ENCODE measurements around the gene DUSP14. TPM values are rescaled to one million over a fixed set of nuclear protein-coding genes. Genes with fewer than 3 reads are reported as not detected.
A peak's percentile ranks its signal among the peaks of the same experiment; 100 is the strongest.

DUSP14 gene
- total RNA-seq, 1 donor from 2014 or later: 21.5 TPM

GRCh38 chr17:37519251-37519985 lies 29.7 kb downstream of the DUSP14 start:
- Mint-ChIP-seq H3K36me3 (ENCODE audit: low read depth) (peaks cover 19% of the 10 kb centered on the region), H3K9me3 (no peaks in the 10 kb centered on the region), H3K4me1 (peaks cover 12% of the 10 kb centered on the region), H3K27me3 (ENCODE audit: low read depth) (no peaks in the 10 kb centered on the region), H3K4me3 (no peak overlapping the region), H3K27ac (ENCODE audit: unreplicated experiment) (no peak overlapping the region)
- no peak for DNase-seq (ENCODE audit: low read depth, low spot score)
- TF ChIP-seq, protein P1, sequence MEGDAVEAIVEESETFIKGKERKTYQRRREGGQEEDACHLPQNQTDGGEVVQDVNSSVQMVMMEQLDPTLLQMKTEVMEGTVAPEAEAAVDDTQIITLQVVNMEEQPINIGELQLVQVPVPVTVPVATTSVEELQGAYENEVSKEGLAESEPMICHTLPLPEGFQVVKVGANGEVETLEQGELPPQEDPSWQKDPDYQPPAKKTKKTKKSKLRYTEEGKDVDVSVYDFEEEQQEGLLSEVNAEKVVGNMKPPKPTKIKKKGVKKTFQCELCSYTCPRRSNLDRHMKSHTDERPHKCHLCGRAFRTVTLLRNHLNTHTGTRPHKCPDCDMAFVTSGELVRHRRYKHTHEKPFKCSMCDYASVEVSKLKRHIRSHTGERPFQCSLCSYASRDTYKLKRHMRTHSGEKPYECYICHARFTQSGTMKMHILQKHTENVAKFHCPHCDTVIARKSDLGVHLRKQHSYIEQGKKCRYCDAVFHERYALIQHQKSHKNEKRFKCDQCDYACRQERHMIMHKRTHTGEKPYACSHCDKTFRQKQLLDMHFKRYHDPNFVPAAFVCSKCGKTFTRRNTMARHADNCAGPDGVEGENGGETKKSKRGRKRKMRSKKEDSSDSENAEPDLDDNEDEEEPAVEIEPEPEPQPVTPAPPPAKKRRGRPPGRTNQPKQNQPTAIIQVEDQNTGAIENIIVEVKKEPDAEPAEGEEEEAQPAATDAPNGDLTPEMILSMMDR (conservative IDR thresholded peaks at IDR 0.05): no peak

DNA sequence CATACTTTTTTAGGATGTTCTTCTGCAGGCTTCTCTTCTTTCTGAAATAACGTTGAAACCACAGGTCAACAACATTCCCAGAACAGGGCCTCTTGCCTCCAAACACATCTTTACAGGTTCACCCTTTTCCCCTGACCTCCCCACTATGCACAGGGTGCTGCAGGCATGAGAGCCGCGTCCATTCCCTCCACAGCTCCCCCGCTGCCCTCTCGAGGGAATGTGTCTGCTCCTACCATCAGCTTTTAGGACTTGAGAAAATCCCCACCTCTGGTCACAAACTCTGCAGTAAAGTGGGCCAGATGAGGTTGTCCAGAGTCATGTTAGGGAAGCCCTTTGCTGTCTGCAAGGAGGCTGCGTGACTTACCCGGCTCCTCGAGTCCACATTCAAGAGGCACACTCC lies 30.5 kb downstream of the DUSP14 start:
- H3K9me3 Mint-ChIP-seq: no peaks in the 10 kb centered on the region
- TF ChIP-seq, protein P1 (conservative IDR thresholded peaks at IDR 0.05): no peak
- no peaks in the 10 kb centered on the region for H3K27me3 Mint-ChIP-seq (ENCODE audit: low read depth)
- DNase-seq (ENCODE audit: low read depth, low spot score): no peak
- peak overlapping the region; percentile 57 for H3K27ac Mint-ChIP-seq (ENCODE audit: unreplicated experiment)
- no peak overlapping the region for H3K4me3 Mint-ChIP-seq
- H3K4me1 Mint-ChIP-seq: peaks cover 12% of the 10 kb centered on the region
- peaks cover 19% of the 10 kb centered on the region for H3K36me3 Mint-ChIP-seq (ENCODE audit: low read depth)

DNA sequence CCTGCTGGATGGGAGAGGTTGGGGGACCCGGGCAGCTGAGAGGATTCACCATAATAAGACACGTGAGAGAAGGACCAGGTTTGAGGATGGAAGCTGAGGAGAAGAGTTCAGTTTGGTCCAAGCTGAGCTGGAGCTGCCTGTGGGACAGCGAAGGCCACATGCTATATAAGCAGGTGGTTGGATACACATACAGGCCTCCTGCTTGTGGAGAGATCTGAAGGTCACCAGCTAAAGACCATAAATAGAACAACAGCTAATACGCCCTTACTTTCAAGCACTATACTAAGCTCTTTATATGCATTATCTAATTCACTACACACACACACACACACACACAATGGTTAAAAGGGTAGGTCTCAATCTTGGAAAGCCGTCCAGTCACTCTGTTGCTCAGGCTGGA lies 32.1 kb downstream of the DUSP14 start:
- no peaks in the 10 kb centered on the region for H3K27me3 Mint-ChIP-seq (ENCODE audit: low read depth)
- peaks cover 17% of the 10 kb centered on the region for H3K36me3 Mint-ChIP-seq (ENCODE audit: low read depth)
- TF ChIP-seq, protein P1 (conservative IDR thresholded peaks at IDR 0.05): no peak
- no peak overlapping the region for H3K4me3 Mint-ChIP-seq
- H3K27ac Mint-ChIP-seq (ENCODE audit: unreplicated experiment): peak overlapping the region; percentile 95
- H3K9me3 Mint-ChIP-seq: no peaks in the 10 kb centered on the region
- H3K4me1 Mint-ChIP-seq: no peaks in the 10 kb centered on the region
- no peak for DNase-seq (ENCODE audit: low read depth, low spot score)

DNA sequence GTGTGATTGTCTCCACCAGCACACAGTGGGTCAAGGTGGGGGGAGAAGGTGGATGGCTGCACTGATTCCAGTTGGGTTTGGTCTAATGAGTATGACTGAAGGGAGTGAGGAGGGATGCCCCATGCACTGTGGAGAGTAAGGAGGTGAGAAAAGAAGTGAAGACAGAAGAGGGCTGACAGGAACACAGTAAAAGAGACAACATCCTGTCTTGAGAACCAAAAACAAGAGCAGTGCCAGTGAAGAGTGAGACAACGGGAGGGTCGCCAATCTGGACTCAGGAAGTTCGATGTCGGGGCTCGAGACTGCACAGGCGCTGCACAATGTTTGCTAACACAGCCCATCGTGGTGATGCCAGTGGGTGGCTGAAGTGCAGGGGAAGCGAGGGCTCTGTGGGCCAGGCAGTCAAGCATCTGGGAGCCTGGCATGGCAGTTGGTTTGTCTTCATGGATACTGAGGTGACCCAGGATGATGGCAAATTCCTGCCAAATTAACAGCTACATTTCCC lies 34.1 kb downstream of the DUSP14 start:
- Mint-ChIP-seq H3K36me3 (ENCODE audit: low read depth) (peaks cover 9% of the 10 kb centered on the region), H3K4me1 (no peaks in the 10 kb centered on the region), H3K27ac (ENCODE audit: unreplicated experiment) (no peak overlapping the region), H3K27me3 (ENCODE audit: low read depth) (no peaks in the 10 kb centered on the region), H3K4me3 (no peak overlapping the region), H3K9me3 (no peaks in the 10 kb centered on the region)
- no peak for DNase-seq (ENCODE audit: low read depth, low spot score)
- TF ChIP-seq, protein P1 (conservative IDR thresholded peaks at IDR 0.05): no peak

DNA sequence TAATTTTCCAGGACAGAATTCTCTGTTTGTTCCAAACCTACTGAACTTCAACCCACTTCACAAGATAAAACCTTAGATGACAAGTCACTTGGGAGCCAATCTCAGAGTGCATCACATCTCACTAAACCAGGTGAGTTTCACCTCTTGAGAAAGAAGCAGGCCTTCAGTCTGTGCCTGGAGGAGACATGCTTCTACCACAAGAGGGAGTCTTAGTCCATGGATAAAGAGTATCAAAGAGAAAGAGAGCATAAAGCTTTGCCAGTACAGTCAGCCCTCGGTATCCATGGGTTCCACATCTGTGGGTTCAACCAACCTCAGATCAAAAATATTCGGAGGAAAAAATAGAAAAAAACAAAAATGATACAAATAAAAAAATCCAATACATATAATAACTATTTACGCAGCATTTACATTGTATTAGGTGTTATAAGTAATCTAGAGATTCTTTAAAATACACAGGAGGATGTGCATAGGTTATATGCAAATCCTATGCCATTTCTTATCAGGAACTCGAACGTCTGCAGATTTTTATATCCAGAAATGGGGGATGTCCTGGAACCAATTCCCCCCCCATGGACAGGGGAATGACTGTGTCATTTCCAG lies 37.7 kb downstream of the DUSP14 start:
- DNase-seq (ENCODE audit: low read depth, low spot score): no peak
- peaks cover 3% of the 10 kb centered on the region for H3K36me3 Mint-ChIP-seq (ENCODE audit: low read depth)
- no peaks in the 10 kb centered on the region for H3K27me3 Mint-ChIP-seq (ENCODE audit: low read depth)
- no peak overlapping the region for H3K27ac Mint-ChIP-seq (ENCODE audit: unreplicated experiment)
- H3K4me3 Mint-ChIP-seq: no peak overlapping the region
- TF ChIP-seq, protein P1 (conservative IDR thresholded peaks at IDR 0.05): peak; percentile 79
- H3K4me1 Mint-ChIP-seq: no peaks in the 10 kb centered on the region
- H3K9me3 Mint-ChIP-seq: no peaks in the 10 kb centered on the region

Data from neural crest cell (in vitro differentiated cells).